Stimulated activated CD8-positive, alpha-beta memory T cell treated with anti-CD3 and anti-CD28 coated beads, Interleukin-4, amount 100 ng/mL, for 4 hours (primary cell): ENCODE data around the gene KRT2.

Experiments
- DNase-seq, 2 donors: peaks; one replicate each; pipeline ENCODE4 v3.0.0-alpha.2; 2020; ENCODE audit warnings: low read depth in 2 of 2, low spot score in 1 of 2

The KRT2 gene

GRCh38 chr12:52643233-52644077 is 8.6 kb downstream of the KRT2 start:
- DNase-seq = no peak

GRCh38 chr12:52641468-52641867 is 10.5 kb downstream of the KRT2 start:
- no peak for DNase-seq

GRCh38 chr12:52637299-52637698 is 14.7 kb downstream of the KRT2 start:
- no peak for DNase-seq

GRCh38 chr12:52636592-52637258 is 15.3 kb downstream of the KRT2 start:
- DNase-seq = no peak

- no peak for DNase-seq
These were observed 15.8 kb downstream of the KRT2 start for GRCh38 chr12:52636189-52636588.

GRCh38 chr12:52634266-52635056 is 17.6 kb downstream of the KRT2 start:
- DNase-seq = no peak

- DNase-seq = no peak
These were observed 18.6 kb downstream of the KRT2 start for GRCh38 chr12:52633383-52633782.

- no peak for DNase-seq
These were observed 19.4 kb downstream of the KRT2 start for GRCh38 chr12:52632656-52633055.

GRCh38 chr12:52631676-52632459 is 20.1 kb downstream of the KRT2 start:
- no peak for DNase-seq

GRCh38 chr12:52631264-52631663 is 20.7 kb downstream of the KRT2 start:
- no peak for DNase-seq

- DNase-seq = no peak
These were observed 21.3 kb downstream of the KRT2 start for GRCh38 chr12:52630599-52631200.

- DNase-seq = no peak
These were observed 22.0 kb downstream of the KRT2 start for GRCh38 chr12:52630008-52630500.

- no peak for DNase-seq
These were observed 22.6 kb downstream of the KRT2 start for GRCh38 chr12:52629281-52630007.

GRCh38 chr12:52628841-52629240 is 23.2 kb downstream of the KRT2 start:
- DNase-seq = no peak

GRCh38 chr12:52628111-52628507 is 23.9 kb downstream of the KRT2 start:
- no peak for DNase-seq

GRCh38 chr12:52627395-52628110 is 24.5 kb downstream of the KRT2 start:
- DNase-seq = no peak

GRCh38 chr12:52622349-52622748 is 29.7 kb downstream of the KRT2 start:
- no peak for DNase-seq

- no peak for DNase-seq
These were observed 33.1 kb downstream of the KRT2 start for GRCh38 chr12:52618866-52619265.

GRCh38 chr12:52618216-52618615 is 33.8 kb downstream of the KRT2 start, which contains the start of gene KRT73:
KRT73 (minus strand) TSS chr12:52618559; CDS start chr12:52618524, 35 bp downstream.
- DNase-seq = no peak
